Uterus (tissue), 2 donors: ENCODE results near the gene ABCG2.

Experiments
- CTCF ChIP-seq, 4 experiments: fragments of 200-600 bp in 2 of 4; fragments of 450-650 bp in 2 of 4; sonication (generic) in 2 of 4; IDR thresholded peaks; one replicate each; pipeline ENCODE4 v1.5.1; 2016 to 2019; ENCODE audit warnings: antibody characterized with exemption in 4 of 4, mild to moderate bottlenecking in 2 of 4, moderate library complexity in 1 of 4
- POLR2A ChIP-seq, 2 donors: fragments of 450-650 bp; IDR thresholded peaks; one replicate each; pipeline ENCODE4 v1.6.1; 2016; ENCODE audit warnings: antibody characterized with exemption in 2 of 2, mild to moderate bottlenecking in 1 of 2, moderate library complexity in 1 of 2

- TF ChIP-seq POLR2A (IDR thresholded peaks at IDR 0.05) (no peak), CTCF (IDR thresholded peaks at IDR 0.05) (no peak)
Measured at GRCh38 chr4:88196523-88197185, 38.2 kb upstream of the ABCG2 start.
